ENCODE data around the gene SENP8. TPM values are rescaled to one million over a fixed set of nuclear protein-coding genes. Genes with fewer than 3 reads are reported as not detected.

The SENP8 gene
- total RNA-seq, 1 experiment from 2014 or later: 2.0 TPM

- Histone ChIP-seq H3K4me3 (ENCODE audit: low read depth, low read length, poor library complexity, severe bottlenecking) (no peak overlapping the region), H3K4me1 (ENCODE audit: insufficient read depth, low read length, poor library complexity, severe bottlenecking) (no peaks in the 10 kb centered on the region), H3K9me3 (ENCODE audit: low read depth, low read length, poor library complexity, severe bottlenecking) (no peaks in the 10 kb centered on the region), H3K27me3 (replicated peaks; ENCODE audit: insufficient read depth, low read depth, low read length, poor library complexity) (no peaks in the 10 kb centered on the region), H3K27ac (ENCODE audit: low read depth, low read length, poor library complexity, severe bottlenecking) (no peak overlapping the region), H3K36me3 (ENCODE audit: insufficient read depth, low read length, poor library complexity, severe bottlenecking) (no peaks in the 10 kb centered on the region)
- CTCF ChIA-PET: no interaction called here
- no TSS peak for BruUV-seq (replicated peaks)
- POLR2A ChIA-PET (ENCODE audit: low non-redundant PET): no interaction called here
- TF ChIP-seq CTCF (conservative IDR thresholded peaks at IDR 0.05; ENCODE audit: low read depth, low read length): no peak
- no peak for TF ChIP-seq EZH2 (IDR thresholded peaks at IDR 0.05; ENCODE audit: borderline replicate concordance, low read depth, low read length, poor library complexity, severe bottlenecking)
- intact Hi-C loops (cut with micrococcal nuclease; ENCODE audit: unreplicated experiment): no loop called here
- DNase-seq (ENCODE audit: low spot score): no peak
These were observed 26.2 kb upstream of the SENP8 start for GRCh38 chr15:72092006-72092405.

- Histone ChIP-seq H3K27me3 (replicated peaks; ENCODE audit: insufficient read depth, low read depth, low read length, poor library complexity) (no peaks in the 10 kb centered on the region), H3K4me3 (ENCODE audit: low read depth, low read length, poor library complexity, severe bottlenecking) (no peak overlapping the region), H3K4me1 (ENCODE audit: insufficient read depth, low read length, poor library complexity, severe bottlenecking) (no peaks in the 10 kb centered on the region), H3K9me3 (ENCODE audit: low read depth, low read length, poor library complexity, severe bottlenecking) (no peaks in the 10 kb centered on the region), H3K27ac (ENCODE audit: low read depth, low read length, poor library complexity, severe bottlenecking) (no peak overlapping the region), H3K36me3 (ENCODE audit: insufficient read depth, low read length, poor library complexity, severe bottlenecking) (no peaks in the 10 kb centered on the region)
- DNase-seq (ENCODE audit: low spot score): no peak
- TF ChIP-seq CTCF (conservative IDR thresholded peaks at IDR 0.05; ENCODE audit: low read depth, low read length): no peak
- no peak for TF ChIP-seq EZH2 (IDR thresholded peaks at IDR 0.05; ENCODE audit: borderline replicate concordance, low read depth, low read length, poor library complexity, severe bottlenecking)
- ChIA-PET POLR2A (ENCODE audit: low non-redundant PET) (no interaction called here), CTCF (no interaction called here)
- no TSS peak for BruUV-seq (replicated peaks)
- intact Hi-C loops (cut with micrococcal nuclease; ENCODE audit: unreplicated experiment): no loop called here
These were observed 25.5 kb upstream of the SENP8 start for GRCh38 chr15:72092691-72093090.

- ChIA-PET POLR2A (ENCODE audit: low non-redundant PET) (no interaction called here), CTCF (no interaction called here)
- no peak overlapping the region for H3K4me3 ChIP-seq (ENCODE audit: low read depth, low read length, poor library complexity, severe bottlenecking)
- TF ChIP-seq EZH2 (IDR thresholded peaks at IDR 0.05; ENCODE audit: borderline replicate concordance, low read depth, low read length, poor library complexity, severe bottlenecking) (no peak), CTCF (conservative IDR thresholded peaks at IDR 0.05; ENCODE audit: low read depth, low read length) (no peak)
- H3K27me3 ChIP-seq (replicated peaks; ENCODE audit: insufficient read depth, low read depth, low read length, poor library complexity): no peaks in the 10 kb centered on the region
- H3K36me3 ChIP-seq (ENCODE audit: insufficient read depth, low read length, poor library complexity, severe bottlenecking): no peaks in the 10 kb centered on the region
- intact Hi-C loops (cut with micrococcal nuclease; ENCODE audit: unreplicated experiment): no loop called here
- no peak for DNase-seq (ENCODE audit: low spot score)
- no TSS peak for BruUV-seq (replicated peaks)
- no peak overlapping the region for H3K27ac ChIP-seq (ENCODE audit: low read depth, low read length, poor library complexity, severe bottlenecking)
- H3K9me3 ChIP-seq (ENCODE audit: low read depth, low read length, poor library complexity, severe bottlenecking): no peaks in the 10 kb centered on the region
- no peaks in the 10 kb centered on the region for H3K4me1 ChIP-seq (ENCODE audit: insufficient read depth, low read length, poor library complexity, severe bottlenecking)
These were observed 21.4 kb upstream of the SENP8 start for GRCh38 chr15:72096796-72097195.

Data from A673 (cell line).